ENCODE measurements around the gene NOLC1.
"Not testable (repeated sequence)": the region's sequence is repeated elsewhere in the genome, so short reads cannot be mapped to it uniquely, and the experiment has no call there.

NOLC1 gene

DNA sequence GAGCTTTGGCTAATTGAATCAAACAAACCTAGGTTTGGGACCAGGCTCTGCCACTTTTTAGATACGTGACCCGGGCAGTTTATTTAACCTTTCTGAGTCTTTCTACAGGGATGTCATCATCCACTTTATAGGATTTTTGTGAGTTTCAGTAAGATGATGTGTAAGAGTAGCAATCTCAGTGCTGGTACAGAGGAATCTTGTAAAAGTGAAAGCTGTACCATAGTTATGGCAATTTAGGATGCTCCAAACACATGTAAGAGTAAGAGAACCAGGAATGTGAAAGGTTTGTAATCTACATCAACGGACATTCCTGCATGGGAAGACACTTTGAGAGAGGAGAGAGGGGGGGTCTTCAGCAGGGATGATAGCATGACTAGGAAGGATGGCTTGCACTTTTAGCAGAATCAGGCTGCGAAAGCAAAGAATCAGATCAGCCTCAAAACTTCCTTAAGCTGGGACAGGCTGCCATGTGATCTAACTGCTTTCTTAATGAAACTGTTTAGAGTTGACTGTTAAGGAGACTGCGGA is 968 bp downstream of the NOLC1 start:
- DNase-seq (ENCODE audit: low read depth in 3 of 3): no peak

DNA sequence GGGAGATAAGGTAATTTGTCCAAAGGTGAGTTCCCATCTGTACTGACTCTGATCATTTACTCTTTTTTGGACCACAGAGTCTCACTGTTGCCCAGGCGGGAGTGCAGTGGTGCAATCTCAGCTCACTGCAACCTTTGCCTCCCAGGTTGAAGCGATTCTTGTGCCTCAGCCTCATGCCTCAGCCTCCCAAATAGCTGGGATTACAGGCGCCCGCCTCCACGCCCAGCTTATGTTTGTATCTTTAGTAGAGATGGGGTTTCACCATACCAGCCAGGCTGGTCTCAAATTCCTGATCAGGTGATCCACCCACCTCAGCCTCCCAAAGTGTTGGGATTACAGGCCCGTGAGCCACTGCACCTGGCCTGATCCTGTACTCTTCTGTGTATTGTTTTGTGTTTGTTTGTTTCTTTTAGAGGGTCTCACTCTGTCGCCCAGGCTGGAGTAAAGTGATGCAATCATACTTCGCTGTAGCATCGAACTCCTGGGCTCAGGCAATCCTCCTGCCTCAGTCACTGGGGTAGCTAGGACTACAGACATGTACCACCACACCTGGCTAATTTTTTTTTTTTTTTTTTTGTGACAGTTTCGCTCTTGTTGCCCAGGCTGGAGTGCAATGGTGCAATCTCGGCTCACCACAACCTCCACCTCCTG is 2.4 kb downstream of the NOLC1 start:
- no peak for DNase-seq (ENCODE audit: low read depth in 3 of 3)

DNA sequence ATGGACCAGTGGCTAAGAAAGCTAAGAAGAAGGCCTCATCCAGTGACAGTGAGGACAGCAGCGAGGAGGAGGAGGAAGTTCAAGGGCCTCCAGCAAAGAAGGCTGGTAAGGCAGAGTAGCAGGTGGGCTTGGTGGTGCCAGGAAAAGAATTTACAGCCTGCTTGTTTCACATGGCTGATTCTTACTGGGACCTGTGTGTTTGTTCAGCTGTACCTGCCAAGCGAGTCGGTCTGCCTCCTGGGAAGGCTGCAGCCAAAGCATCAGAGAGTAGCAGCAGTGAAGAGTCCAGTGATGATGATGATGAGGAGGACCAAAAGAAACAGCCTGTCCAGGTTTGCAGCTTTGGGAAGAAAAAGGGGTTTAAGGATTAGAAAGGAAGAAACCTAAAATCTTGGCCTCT is 5.0 kb downstream of the NOLC1 start:
- DNase-seq (ENCODE audit: low read depth in 3 of 3): no peak

DNA sequence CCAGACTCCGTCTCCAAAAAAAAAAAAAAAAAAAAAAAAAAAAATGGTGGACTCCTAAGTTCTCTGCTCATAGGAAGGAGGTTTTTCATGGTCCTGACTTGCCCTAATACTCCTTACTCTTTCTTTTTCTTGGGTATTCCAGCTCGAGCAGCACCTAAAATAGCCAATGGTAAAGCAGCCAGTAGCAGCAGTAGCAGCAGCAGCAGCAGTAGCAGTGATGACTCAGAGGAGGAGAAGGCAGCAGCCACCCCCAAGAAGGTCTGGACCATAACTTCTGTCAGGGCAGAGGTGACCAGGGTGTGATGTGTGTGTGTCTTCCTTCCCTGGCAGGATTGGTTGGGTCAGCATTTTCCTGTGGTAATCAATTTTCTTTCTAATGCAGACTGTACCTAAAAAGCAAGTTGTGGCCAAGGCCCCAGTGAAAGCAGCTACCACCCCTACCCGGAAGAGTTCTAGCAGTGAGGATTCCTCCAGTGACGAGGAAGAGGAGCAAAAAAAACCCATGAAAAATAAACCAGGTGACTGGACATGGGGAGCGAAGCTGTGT is 6.9 kb downstream of the NOLC1 start:
- no peak for DNase-seq (ENCODE audit: low read depth in 3 of 3)

DNA sequence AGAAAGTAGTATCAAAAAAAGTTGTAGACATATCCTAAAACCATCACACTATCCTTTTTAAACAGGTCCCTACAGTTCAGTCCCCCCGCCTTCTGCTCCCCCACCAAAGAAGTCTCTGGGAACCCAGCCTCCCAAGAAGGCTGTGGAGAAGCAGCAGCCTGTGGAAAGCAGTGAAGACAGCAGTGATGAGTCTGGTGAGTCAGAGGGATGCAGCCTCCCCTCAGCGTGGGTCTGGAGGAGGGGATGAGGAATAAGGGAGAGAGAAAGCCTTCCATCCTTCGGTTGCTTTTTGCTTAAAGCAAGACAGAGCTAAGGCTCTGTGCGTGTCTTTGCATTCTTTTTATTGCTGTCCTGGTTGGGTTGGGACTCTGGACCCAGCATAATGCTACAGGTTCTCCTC is 7.6 kb downstream of the NOLC1 start:
- no peak for DNase-seq (ENCODE audit: low read depth in 3 of 3)

DNA sequence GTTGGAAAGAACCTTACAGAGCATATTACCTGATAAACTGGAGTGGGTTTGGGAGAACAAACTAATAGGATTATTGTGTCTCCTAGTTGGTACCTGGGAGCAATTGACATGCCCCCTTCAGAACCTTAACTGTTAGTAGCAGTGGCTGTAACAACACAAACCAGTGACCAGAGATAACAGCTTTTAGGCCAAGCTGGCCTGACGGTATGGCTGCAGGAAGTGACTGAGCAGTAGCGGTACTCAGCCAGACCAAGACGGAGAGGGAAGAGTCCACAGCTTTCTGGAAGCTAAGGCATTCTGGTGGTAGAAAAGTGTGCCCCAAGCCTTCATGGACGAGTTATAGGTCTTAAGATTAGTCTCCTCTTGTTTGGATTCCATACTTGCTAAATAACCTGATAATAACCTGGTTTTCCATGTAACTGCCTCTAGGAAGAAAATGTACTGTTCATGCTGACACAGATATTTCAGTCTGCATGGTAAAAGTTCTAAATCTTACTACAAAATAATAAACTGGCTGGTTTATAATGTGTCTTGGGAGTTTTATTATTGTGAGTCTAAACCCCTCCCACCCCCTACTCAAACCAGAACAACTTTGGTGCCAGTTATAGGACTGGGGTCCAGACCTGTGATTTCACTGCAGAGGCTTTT is 11.3 kb downstream of the NOLC1 start:
- DNase-seq (ENCODE audit: low read depth in 3 of 3): no peak

DNA sequence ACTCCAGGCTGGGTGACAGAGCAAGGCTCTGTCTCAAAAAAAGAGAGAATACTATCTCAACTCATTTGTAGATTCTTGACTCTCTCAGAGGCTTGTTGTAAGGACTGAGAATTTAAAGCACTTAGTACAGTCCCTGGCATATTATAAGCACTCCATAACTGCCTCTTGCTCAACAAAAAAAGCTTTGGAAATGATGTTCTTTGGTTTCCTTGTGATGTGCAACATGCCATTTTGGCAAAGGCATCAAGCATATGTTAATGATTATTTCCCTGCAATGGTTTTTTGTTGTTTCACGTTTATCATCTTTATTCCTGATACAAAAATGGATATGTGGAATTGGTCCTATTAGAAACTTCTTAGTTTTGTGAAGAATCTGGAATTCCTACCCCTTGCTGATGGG is 15.7 kb downstream of the NOLC1 start:
- no peak for DNase-seq (ENCODE audit: low read depth in 3 of 3)

DNA sequence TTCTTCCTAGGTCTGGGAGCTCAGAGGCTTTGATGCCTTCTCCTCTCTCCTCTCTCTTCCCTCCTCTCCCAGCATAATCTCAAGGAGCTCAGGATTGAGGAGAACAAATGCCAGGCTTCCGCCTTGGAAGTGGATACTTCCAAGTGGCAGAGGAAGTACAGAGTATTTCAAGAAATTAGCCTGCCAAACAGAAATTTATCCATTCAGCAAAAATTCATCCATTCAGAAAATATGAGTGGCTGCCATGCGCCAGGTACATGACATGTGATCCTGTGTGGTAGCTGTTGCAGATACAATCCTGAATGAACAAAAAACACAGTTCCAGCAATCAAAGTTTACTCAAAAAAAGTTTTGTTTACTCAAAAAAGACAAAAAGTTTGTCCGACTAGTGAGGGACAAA is 18.4 kb downstream of the NOLC1 start:
- no peak for DNase-seq (ENCODE audit: low read depth in 3 of 3)

DNA sequence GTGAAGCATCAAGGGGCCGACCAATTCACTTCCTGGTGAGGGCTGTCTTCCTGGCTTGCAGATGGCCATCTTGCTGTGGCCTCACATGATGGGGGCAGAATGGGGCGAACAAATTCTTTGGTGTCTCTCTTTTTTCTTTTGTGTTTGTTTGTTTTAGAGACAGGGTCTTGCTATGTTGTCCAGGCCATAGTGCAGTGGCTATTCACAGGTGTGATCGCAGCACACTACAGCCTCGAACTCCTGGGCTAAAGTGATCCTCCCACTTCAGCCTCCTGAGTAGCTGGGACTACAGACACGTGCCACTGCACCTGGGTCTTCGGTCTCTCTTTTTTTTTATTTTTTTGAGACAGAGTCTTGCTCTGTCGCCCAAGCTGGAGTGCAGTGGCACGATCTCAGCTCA is 20.1 kb downstream of the NOLC1 start:
- no peak for DNase-seq (ENCODE audit: low read depth in 3 of 3)

DNA sequence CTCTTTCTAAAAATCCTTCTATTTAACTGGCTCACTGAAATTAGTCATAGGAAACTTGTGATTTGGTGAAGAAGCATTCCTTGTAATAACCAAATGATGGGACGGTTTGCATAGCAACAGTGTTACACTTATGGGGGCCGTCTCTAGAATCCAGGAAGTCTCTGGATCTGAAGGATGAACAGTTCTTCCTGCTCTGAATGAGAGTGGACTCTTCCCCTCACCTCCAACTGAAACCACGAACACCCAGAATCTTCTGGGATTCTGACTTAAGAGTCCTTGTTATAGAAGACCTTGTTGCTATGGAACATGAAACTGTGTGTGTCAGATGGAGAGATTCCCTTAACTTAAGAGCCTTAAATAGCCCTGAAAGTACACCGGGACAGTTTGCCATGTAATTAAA is 23.2 kb downstream of the NOLC1 start:
- no peak for DNase-seq (ENCODE audit: low read depth in 3 of 3)

DNA sequence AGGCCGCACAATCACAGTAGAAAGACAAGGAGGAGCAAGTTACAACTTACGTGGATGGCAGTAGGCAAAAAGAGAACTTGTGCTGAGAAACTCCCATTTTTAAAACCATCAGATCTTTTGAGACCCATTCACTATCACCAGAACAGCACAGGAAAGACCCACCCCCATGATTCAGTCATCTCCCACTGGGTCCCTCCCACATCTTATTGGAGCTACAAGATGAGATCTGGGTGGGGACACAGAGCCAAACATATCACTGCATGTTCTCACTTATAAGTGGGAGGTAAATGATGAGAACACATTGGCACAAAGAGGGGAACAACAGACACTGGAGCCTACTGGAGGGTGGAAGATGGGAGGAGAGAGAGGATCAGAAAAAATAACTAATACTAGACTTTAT is 32.4 kb downstream of the NOLC1 start:
- DNase-seq (ENCODE audit: low read depth in 3 of 3): no peak

DNA sequence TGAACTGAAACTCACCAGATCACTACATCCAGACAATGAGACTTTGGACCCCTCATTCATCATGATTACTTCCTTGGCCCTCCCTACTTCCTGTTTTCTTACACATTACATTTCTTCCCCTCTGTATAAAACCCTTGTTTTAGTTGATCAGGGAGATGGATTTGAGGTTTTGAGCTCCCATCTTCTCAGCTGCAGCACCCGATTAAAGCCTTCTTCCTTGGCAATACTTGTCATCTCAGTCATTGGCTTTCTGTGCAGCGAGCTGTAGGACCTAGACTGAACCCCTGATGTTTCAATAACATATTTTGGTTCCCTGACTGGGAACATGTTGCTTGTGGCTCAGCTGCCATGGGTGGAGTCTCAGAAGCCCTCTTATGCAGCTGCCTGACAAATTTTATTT is 33.1 kb downstream of the NOLC1 start:
- no peak for DNase-seq (ENCODE audit: low read depth in 3 of 3)

DNA sequence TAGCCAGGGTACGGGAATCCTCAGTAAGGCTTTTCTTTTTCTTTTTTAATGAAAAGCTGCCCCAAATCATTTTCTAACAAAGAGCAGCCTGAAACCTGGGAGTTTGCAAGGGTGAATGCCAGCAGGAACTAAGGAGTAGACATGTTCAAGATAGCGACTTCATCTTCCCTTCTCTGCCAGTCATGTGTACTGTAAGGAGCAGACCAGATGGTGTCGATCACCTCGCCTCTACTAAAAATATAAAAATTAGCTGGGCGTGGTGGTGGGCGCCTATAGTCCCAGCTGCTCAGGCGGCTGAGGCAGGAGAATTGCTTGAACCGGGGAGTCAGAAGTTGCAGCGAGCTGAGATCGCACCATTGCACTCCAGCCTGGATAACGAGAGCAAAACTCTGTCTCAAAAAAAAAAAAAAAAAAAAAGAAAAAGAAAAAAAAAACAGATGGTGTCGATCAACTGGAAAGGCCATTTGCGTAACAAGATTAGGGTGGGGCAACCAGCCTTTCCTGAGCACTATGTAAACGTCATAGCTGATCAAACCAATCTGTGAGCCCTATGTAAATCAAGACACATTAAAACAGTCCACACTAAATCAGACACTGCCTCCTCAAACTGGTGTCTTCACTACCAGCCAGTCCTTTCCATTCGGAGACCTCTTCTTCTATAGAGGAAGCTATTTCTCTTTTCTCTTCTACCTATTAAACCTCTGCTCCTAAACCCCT is 33.8 kb downstream of the NOLC1 start:
- DNase-seq (ENCODE audit: low read depth in 3 of 3): no peak

DNA sequence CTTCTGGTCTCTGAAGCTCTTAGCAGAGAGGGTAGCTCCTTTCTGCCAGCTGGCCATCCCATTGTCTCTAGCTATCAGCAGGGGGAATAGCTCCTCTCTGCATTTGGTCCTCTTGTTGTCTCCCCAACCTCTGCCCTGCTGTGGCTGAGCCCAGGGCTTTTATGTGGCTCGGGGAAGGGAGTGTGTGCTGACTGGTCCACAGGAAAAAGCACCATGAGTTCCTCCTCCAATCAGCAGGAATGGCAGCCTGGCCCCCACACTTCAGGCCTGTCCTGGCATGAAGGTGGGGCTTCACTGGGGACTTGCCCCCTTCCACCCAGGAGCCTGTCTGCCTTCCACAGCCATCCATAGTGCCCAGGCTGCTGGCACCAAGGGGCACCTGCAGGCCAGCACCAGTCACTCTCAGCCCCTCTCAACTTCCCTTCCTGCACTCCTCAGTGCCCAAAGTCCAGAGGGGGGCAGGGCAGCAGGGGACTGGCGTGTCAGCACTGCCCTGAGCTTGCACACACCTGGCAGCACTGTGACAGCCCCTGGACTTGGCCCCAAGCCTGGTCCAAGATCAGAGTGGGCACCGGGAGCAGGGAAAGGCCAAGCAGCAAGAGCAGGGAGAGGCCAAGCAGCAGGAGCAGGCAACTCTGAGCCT is 36.2 kb downstream of the NOLC1 start:
- DNase-seq (ENCODE audit: low read depth in 3 of 3): no peak

DNA sequence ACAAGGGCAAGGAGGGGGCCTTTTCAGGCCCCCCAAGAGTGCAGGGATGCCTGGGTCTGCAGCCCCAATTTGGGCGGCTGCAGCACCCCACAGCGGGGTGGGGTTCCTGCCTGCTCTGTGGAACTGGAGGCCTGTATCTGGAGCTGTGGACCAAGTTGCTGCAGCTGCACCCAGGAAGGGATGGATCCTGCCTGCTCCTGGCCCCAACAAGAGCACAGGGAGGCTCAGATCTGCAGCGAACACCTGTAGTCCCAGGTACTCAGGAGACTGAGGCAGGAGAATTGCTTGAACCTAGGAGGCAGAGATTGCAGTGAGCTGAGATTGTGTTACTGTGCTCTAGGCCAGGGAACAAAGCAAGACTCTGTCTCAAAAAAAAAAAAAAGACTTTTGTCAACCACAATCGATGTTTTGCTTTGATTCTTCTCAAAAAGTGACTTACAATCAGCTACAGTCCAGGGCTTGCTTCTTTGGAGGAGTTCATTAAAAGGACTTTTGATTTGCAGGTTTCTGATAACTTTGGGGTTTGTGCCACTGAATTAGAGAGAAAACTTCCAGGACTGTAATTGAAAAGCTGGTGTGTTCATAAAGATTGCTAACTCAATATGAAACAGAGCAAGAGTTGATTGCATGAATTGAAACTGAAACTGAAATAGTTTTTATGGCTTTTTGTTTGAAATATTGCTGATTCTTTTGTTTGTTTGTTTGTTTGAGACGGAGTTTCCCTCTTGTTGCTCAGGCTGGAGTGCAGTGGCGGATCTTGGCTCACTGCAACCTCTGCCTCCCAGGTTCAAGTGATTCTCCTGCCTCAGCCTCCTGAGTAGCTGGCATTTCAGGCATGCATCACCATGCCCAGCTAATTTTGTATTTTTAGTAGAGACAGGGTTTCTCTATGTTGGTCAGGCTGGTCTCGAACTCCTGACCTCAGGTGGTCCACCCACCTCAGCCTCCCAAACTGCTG is 37.0 kb downstream of the NOLC1 start:
- not testable (repeated sequence) for DNase-seq (ENCODE audit: low read depth in 3 of 3)

DNA sequence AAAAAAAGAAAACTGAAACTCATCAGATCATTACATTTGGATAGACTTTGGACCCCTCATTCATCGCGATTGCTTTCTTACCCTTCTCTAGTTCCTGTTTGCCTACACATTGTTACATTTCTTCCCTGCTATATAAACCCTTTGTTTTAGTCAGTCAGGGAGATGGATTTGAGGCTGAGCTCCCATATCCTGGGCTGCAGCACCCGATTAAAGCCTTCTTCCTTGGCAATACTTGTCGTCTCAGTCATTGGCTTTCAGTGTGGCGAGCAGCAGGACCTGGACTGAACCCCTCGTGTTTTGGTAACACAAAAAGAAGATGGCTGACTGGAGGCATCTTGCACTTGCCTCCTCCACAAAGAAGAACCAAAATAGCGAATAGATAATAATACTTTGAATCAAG is 39.8 kb downstream of the NOLC1 start:
- DNase-seq (ENCODE audit: low read depth in 3 of 3): no peak

DNA sequence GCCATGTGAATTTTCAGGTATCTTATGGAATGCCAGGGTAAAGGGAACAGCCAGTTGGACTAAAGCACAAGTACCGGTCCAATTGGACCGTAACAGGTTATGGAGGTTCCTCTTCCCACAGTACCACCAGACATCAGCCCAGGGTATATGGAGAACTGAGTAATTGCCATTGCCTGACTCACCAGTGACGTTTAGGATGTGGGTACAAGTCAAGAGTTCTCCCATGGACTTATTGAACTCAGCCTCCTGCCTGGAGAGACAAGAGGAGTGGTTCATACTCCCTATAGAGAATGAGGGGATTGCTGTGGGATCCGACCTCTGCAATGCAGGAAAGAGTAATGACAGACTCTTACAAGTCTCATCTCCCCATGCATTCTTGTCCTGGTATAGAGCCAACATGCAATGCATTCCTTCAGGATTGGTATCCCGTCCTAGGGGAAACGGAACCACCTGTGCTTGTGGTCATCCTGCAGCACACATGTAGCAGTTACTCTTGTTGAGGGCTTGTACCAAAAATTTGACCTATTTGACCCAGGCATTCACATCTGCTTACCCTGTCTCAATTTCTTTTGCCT is 43.2 kb downstream of the NOLC1 start:
- DNase-seq (ENCODE audit: low read depth in 3 of 3): no peak

DNA sequence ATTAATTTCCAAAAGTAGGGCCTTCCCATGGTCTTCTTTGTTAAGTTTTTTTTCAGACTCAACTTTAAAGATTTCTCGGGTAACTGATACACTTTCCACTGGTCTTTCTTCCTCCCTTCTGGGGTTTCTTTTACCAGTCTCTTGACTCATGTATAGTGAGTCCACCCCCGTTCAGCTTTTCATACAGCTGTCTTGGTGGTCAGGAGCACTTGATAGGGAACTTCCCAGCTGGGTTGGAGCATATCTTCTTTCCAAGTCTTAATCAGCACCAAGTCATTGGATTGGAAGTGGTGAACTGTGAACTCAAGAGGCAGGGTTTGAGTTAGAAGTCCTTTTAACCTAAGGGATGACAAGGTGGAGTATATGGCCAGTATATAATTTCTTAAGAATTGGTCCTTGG is 44.7 kb downstream of the NOLC1 start:
- no peak for DNase-seq (ENCODE audit: low read depth in 3 of 3)

DNA sequence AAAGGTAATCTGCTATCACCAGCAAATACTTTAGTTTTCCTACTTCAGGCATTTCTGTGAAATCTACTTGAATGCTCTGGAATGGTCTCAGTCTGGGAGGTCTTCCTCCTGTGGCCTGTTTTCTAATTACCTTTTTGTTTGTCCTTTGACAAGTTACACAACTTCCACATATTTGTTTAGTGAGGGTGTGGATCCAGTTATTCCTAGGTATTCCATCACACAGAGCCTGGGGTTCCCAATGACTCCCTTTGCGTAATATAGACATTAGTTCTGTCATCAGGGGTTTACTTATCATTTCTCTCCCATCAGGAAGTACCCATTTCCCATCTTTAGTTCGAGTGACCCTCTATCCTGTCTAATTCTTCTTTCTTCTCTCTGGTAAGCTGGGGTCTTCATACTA is 45.8 kb downstream of the NOLC1 start:
- DNase-seq (ENCODE audit: low read depth in 3 of 3): no peak

DNA sequence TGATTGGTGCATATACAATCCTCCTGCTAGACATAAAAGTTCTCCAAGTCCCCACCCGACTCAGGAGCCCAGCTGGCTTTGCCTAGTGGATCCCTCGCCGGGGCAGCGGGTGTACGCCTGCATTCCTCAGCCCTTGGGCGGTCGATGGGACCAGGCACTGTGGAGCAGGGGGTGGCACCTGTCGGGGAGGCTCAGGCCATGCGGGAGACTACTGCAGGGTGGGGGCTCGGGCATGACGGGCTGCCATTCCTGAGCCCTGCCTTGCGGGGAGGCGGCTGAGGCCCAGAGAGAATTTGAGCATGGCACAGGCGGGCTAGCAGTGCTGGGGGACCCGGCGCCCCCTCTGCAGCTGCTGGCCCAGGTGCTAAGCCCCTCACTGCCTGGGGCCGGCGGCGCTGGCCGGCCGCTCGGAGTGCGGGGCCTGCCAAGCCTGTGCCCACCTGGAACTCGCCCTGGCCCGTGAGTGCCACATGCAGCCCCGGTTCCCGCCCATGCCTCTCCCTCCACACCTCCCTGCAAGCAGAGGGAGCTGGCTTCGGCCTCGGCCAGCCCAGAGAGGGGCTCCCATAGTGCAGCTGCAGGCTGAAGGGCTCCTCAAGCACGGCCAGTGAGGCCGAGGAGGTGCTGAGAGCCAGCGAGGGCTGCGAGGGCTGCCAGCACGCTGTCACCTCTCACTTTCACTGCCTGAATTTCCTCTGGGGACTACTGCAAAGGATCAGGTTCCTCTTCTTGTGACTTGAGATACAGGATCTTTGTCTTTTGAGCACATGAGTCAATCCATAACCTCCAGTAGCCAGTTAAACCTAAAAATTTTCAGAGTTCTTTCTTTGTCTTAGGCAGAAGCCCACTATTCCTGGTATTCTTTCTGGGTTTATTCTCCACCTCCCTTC is 48.8 kb downstream of the NOLC1 start:
- DNase-seq (ENCODE audit: low read depth in 3 of 3): no peak
